ENCODE data around the gene CD300LD.

- TF ChIP-seq ZNF580 (tag by site-specific recombination; IDR thresholded peaks at IDR 0.05) (no peak), PBX3 (CRISPR knock-in tag; IDR thresholded peaks at IDR 0.05) (no peak), ZNF558 (tag by site-specific recombination; IDR thresholded peaks at IDR 0.05) (no peak), MYNN (tag by site-specific recombination; IDR thresholded peaks at IDR 0.05; ENCODE audit: borderline replicate concordance) (no peak), ZBTB17 (tag by site-specific recombination; IDR thresholded peaks at IDR 0.05) (no peak), ZNF501 (tag by site-specific recombination; IDR thresholded peaks at IDR 0.05) (no peak), GLIS2 (tag by site-specific recombination; IDR thresholded peaks at IDR 0.05) (no peak), CTCF (tag by site-specific recombination; IDR thresholded peaks at IDR 0.05) (no peak), YY1 (tag by site-specific recombination; IDR thresholded peaks at IDR 0.05) (no peak), PRDM4 (tag by site-specific recombination; IDR thresholded peaks at IDR 0.05) (no peak), ZBTB8A (tag by site-specific recombination; IDR thresholded peaks at IDR 0.05) (no peak)
These were observed 30.5 kb downstream of the CD300LD start for GRCh38 chr17:74561586-74561985.

Data from HEK293 (cell line).